GM12892 (cell line): ENCODE measurements around the gene HOXC5.
"Not testable (repeated sequence)": the region's sequence is repeated elsewhere in the genome, so short reads cannot be mapped to it uniquely, and the experiment has no call there.

ENCODE experiments used
- DNase-seq: peaks from one replicate; pipeline ENCODE4 v3.0.0; 2011; ENCODE audit not compliant: insufficient read length
- FAIRE-seq: peaks from 2 replicates; lab custom pipeline; 2011; peaks lifted over from hg19 to GRCh38; lab: Jason Lieb, UNC
- POLR2A ChIP-seq: IDR thresholded peaks from 2 replicates; pipeline ENCODE4 v1.6.1; 2011; ENCODE audit warnings: low read depth, low read length, control low read depth
- POLR2AphosphoS5 ChIP-seq: IDR thresholded peaks from 2 replicates; pipeline ENCODE4 v1.6.1; 2011; ENCODE audit warnings: low read depth, low read length, control low read depth
- TAF1 ChIP-seq: IDR thresholded peaks from 2 replicates; pipeline ENCODE4 v1.6.1; 2011; ENCODE audit warnings: low read depth, mild to moderate bottlenecking, control low read depth, low read length, borderline replicate concordance

Gene HOXC5

DNA sequence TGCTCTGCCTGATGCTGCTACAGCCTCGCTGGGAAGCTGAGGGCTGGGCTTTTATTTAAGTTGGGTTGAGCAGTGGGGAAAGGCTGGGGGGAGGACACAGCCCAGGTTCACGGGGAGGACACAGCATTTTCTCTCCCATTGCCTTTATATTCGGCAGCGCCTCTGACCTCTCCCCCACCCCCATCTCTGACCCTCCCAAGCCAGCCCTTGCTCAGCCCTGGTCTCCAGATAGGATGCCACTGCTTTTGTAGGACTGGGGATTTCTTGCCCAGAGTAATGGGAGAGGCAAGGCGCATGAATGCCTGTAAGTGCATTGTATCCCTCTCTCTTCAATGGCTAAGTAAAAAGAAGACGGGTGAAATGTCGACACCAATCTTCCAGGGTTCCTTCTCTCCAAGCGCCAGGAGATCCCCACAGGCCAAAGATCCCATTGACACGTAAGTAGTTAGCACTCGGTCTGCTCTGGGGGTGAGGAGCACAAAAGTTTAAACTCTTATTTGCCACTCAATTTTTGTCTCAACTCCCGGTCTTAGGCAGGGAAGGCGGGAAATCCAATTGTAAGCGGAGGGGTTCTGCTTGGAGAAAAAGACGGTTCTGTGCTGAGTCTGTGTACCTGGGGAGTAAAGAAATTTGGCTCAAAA is 25.4 kb downstream of the HOXC5 start:
- FAIRE-seq (no peak), DNase-seq (no peak)
- TF ChIP-seq POLR2A (no peak), POLR2AphosphoS5 (no peak)

DNA sequence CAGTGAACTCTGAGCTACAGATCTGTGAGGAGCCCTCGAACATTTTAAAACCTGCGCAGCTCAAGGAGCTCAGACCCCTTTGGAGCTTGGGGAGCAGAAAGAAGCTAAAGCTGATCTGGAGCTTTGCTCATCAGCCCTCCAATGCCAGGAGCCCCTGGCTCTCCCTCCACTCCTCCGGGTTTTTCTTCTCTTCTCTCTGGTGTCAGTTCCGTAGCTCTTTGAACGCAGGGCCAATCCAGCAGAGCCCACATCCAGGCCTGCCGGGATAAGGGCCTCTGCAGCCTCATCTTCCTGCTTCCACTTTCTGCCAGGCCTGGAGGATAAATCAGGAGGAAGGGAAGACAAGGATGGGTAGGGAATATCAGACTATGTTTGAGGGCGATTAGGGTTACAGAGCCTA is 26.8 kb downstream of the HOXC5 start:
- DNase-seq (no peak), FAIRE-seq (no peak)
- TF ChIP-seq POLR2A (no peak), POLR2AphosphoS5 (no peak), TAF1 (no peak)

DNA sequence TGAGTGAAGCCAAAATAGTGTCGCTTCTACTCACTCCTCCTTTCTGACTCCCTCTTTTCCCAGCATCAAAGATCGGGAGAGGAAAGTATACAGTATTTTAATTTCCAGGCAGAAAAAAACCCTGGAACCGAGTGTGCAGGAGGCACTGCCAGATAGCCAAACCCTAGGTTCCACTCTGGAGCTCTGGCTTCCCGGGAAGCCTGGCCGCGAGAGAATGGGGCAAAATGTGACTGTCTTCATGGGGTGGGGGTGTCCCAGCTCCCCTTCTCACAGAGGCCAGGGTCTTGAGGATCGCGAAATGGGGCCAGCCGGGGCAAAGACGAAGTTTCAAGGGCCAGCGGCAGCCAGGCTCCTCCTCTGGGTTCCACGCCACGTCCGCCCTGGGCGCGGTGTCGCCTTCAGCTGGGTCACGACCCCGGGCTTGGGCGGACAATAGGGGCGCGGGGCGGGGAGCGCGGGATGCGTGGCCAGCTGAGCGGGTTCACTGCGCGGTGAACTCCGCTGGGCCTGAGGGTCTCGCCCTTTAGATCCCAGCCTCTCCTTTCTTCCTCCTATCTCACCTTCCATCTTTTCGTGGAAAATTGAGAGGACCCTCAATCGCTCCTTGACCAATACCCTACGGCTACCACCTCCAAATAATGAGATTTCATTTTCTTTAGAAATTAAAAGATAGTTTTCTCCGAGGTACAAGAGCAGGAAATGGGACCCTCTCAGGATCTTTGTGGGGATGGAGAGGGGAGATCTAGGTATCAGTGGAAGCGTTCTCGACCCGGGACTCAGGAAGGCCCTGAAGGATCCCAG is 27.5 kb downstream of the HOXC5 start:
- DNase-seq: no peak
- TF ChIP-seq TAF1: no peak
- no peak for TF ChIP-seq POLR2AphosphoS5
- no peak for TF ChIP-seq POLR2A
- no peak for FAIRE-seq

DNA sequence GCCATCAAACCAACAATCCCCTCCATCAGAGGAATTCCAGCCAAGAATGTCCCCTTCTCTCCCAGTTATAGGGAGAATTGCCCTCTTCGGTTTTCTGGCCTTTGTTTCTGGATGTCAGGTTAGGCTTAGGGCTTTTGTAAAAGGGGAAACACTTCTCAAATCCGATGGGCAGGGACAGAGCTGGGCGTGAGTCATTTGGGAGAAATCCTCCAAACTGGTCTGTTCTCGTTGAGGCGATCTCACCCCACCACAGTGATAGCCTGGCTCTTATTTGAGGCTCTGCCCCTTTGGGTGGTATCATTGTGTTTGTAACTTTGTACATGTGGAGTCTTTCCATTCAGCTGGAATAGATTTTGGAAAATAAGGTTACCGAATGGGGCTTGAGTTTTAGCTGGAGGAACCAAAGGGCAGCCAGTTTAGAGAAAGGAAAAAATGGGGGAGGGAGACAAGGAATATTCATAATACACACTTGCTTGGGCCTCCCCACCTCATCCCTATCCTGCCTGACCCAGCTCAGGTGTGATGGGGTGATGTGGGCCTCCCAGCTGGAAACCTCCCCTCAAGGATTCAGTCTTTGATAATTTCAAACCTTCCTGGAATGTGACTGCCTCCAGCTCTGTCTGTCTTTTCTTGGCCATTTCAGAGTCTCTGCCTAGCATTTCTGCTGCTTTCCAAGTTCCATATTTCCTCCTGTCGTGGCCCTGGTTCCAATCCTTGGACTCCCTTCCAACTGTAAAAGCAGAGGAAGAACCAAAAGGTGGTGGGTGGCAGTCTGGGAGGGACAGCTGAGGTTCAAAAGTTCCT is 28.3 kb downstream of the HOXC5 start:
- no peak for TF ChIP-seq TAF1
- TF ChIP-seq POLR2A: no peak
- TF ChIP-seq POLR2AphosphoS5: no peak
- DNase-seq: no peak
- FAIRE-seq: no peak

DNA sequence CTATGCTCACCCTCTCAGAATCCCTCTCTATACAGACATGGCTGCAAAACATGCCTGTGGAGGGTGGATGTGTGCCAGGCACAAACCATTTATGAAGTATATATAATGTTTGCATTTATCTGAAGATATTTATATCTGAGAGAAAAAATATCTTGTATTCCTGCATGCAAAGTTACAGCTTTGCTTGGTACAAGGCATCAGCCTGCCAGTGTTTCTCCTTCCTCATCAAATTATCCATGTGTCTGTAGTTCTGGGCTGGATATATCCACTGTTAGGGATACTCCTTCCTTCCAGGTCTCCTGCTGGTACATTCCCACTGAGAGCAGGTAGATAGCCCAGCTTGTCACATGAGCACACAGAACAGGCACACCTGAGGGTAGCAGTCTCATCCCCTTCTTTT is 32.8 kb downstream of the HOXC5 start:
- FAIRE-seq (no peak), DNase-seq (no peak)
- TF ChIP-seq POLR2AphosphoS5 (no peak), POLR2A (no peak), TAF1 (no peak)

DNA sequence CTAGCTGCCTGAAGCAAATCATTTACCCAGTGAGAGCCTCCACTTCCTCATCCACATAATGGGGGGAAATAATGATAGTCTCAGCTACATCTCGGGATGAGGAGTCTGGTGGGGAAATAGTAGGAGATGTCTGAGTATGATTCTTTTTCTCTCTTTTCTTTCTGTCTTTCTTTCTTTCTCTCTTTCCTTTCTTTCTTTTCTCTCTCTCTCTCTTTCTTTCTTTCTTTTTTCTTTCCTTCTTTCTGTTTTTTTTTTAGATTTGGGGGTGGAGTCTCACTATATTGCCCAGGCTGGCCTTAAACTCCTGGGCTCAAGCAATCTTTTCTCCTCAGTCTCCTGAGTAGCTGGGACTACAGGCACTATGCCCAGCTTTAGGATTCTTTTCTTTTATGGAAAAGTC is 33.6 kb downstream of the HOXC5 start:
- TF ChIP-seq POLR2AphosphoS5: no peak
- DNase-seq: no peak
- FAIRE-seq: no peak

DNA sequence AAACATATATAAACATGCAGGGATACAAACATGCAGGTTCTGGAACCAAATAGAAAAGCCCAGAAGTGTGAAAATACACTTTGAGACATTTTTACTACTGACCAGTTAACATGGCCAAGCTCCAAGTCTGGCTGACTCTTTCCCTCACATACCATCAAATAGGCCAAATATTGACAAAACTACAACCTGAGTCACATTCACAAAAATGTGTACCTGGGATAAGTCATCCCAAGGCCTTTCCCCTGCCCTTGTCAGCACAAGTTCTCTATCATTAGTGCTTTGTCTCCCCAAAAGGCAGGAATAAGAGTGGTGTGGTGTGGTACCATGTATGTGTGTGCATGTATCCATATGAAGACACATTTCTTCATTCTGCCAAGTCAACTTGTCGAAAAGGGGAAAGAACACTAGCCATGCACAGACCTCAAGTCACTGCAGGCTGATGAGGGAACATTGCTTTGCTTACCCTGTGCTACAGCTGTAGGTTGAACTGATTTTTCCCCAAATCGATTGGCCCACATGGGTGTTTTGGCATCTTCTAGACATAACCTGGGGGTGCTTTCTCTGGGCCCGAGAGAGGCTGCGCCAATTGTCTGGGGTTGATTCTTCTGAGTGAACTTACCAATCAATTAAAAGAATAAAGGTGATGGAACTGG is 35.7 kb downstream of the HOXC5 start:
- TF ChIP-seq POLR2A: no peak
- no peak for TF ChIP-seq POLR2AphosphoS5
- FAIRE-seq (no peak), DNase-seq (no peak)

DNA sequence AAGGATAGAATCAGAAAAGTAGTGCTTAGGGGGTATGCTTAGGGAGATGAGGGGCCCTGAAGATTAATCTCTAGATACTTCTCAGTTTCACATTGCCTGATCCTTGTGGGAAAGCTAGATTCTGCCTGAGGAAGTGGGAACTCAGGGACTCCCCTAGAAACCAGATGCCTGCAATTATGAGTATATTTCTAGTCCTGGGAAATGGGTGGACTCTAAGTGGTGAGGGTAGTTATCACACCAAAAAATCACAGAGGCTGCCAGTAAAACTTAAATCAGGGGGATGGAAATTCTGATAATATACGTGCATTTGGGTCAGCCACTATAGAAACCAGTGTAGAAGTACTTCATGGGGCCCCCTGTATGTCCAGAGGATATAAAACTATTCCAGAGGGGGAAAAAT is 39.1 kb downstream of the HOXC5 start:
- FAIRE-seq: no peak
- no peak for DNase-seq
- no peak for TF ChIP-seq POLR2A
- TF ChIP-seq POLR2AphosphoS5: no peak
- no peak for TF ChIP-seq TAF1

DNA sequence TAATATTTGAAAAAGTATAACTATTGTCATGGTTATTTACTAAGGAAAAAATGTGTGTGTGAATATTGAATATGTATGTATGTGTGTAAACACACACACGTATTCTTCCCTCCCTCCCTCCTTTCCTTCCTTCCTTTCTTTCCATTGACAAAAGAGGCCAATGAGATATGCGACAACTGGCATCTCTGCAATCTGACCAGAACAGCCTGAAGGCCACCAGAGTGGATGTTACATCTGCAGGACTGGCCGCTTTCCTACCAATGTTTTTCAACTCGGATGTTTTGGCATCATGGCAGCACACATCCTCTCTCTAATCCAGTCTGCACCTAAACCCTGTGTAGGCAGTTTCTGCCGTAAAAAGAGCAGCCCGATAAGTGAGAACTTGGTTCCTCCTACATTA is 41.5 kb downstream of the HOXC5 start:
- TF ChIP-seq TAF1: no peak
- TF ChIP-seq POLR2A: no peak
- no peak for TF ChIP-seq POLR2AphosphoS5
- DNase-seq: no peak
- FAIRE-seq: no peak

DNA sequence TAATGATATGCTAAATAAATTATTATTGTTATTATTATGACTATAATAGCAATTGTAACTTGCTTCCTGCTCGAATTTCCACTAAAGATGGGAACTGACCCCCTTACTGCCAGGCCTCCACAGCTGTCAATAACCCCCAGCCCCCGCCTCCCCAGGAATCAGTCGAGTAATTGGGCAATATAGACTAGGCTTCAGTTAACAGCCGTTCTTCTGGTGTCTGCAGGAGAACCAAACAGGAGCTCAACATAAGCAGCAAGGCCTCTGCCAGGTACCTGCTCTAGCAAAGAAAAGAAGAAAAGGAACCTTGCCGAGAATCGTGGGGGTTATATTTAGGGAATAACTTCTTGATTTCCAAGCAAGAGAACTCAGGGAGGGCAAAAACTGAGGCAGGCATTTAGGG is 42.6 kb downstream of the HOXC5 start:
- DNase-seq (no peak), FAIRE-seq (no peak)
- no peak for TF ChIP-seq TAF1
- no peak for TF ChIP-seq POLR2AphosphoS5
- TF ChIP-seq POLR2A: no peak

DNA sequence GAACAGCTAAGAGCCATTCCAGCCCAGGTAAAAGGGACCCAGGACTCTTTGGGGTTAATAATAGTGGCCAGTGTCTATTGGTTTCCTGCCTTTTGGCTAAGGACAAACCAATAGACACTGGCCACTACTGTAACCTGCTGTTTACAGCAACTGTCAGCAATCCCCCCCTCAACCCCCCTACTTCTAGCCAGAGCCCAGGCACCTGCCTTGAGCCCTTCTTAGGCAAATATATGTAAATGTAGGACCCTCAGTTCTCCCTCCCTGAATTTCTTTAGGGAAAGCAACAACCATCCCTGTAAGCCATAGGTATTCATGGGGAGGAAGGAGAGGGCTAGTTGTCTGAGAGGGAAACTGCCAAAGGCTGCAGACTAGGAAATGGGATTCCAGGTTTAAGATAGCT is 43.1 kb downstream of the HOXC5 start:
- DNase-seq: no peak
- no peak for TF ChIP-seq TAF1
- TF ChIP-seq POLR2AphosphoS5: no peak
- TF ChIP-seq POLR2A: no peak
- FAIRE-seq: no peak

DNA sequence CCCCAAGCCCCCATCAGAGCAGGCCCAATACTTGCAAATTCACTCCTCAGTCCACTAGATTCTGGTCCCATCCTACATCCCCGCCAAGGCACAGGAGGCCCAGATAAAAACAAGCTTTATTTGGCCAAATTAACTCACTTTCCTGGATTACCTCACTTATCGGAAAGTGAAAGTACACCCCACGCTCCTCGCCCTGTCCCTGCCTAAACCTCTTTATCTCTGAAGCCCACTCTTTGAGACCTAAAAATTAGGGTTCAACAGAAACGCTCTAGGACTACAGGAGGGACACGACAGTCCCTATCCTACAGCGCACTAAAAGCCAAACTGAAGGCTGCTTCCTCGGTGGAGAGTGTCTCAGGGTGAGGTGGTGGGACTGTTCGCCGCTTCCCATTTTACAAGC is 45.0 kb downstream of the HOXC5 start:
- not testable (repeated sequence) for DNase-seq, FAIRE-seq

DNA sequence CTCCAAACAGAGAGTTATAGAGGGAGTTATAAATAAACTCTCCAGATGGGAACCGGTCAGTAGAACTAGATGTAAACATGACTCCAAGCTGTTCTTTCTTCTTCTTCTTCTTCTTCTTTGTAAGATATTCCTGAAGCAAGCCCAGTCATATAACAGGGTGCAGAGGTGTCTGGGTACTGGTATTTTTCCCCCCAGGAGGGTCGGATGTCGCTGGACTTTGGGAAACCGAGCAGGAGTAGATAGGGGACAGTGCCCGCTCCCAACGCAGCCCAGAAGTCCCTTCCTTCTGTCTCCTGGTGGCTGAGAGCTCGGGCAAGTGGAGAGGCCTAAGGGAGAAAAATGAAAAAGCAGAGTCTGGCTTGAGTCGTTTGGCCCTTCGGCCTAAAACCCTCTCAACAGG is 46.3 kb downstream of the HOXC5 start:
- FAIRE-seq, DNase-seq: not testable (repeated sequence)

DNA sequence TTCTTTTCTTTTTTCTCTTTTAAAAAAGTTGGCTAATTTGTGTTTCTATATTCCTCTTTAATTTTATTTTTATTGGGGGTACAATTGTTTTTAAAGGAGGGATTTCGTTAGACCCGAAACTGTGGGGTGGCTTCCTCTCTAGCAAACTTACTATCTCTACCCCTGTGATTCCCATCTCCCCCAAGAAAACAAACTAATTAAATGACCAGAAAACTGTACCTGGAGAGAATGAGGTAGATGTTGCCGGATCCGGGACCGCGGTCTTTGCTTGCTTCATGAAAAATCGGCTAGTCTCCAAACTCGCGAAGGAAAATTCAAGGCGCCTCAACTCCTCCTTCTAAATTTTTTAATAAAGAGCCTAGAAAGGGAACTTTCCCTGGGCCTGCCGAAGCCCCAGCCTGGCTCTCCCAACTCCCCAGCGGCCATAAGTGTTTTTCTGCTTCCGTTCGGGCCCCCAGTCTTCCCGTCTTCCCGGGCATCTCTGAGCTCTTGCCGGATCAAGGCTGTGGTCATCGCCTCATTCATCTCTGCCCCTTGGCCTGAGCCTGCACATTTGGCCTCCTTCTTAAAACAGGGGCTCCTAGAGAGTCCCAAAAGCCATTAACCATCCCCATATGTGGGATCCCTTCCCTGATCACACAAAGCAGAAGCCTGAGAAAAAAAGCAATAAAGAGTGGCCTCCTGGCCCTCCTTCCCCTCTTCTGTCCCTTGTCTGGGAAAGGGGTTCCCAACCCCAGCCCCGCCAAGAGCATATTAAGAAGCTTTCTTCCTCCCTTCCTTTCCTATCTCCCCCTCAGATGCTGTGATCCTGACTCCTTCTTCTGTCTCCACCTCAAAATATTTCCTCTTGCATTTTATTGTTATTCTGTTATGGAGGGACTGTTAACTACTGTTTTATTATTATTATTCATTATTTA is 47.4 kb downstream of the HOXC5 start:
- FAIRE-seq, DNase-seq: not testable (repeated sequence)

DNA sequence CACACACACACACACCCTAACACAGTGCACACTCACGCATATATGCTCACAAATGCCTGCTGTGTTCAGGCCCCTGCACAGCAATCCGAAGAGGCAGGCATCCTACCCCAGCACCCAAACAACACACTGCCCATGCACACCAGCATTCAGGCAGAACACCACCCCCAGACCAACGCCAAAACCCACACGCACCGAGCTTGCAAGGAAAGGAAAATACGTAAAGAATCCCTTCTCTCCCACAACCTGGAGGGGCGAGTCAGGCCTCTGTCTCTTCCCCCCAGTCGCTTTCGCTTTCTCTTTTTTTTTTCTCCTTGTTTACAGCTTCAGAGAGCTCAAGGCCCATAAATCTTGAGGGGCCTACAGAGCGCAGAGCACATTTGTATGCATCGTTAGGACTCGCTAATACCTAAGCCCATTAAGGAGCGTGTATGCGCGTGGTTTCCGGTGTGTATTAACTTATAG is 48.2 kb downstream of the HOXC5 start:
- FAIRE-seq, DNase-seq: not testable (repeated sequence)
